ENCODE data around the gene SELENOO. TPM values are rescaled to one million over a fixed set of nuclear protein-coding genes. Genes with fewer than 3 reads are reported as not detected.

SELENOO gene
- total RNA-seq, 1 donor from 2014 or later = 25.0 TPM

GRCh38 chr22:50260801-50261614 is 60.2 kb downstream of the SELENOO start:
- H3K4me3 Mint-ChIP-seq (ENCODE audit: unreplicated experiment) = peak overlapping the region; percentile 65

DNA sequence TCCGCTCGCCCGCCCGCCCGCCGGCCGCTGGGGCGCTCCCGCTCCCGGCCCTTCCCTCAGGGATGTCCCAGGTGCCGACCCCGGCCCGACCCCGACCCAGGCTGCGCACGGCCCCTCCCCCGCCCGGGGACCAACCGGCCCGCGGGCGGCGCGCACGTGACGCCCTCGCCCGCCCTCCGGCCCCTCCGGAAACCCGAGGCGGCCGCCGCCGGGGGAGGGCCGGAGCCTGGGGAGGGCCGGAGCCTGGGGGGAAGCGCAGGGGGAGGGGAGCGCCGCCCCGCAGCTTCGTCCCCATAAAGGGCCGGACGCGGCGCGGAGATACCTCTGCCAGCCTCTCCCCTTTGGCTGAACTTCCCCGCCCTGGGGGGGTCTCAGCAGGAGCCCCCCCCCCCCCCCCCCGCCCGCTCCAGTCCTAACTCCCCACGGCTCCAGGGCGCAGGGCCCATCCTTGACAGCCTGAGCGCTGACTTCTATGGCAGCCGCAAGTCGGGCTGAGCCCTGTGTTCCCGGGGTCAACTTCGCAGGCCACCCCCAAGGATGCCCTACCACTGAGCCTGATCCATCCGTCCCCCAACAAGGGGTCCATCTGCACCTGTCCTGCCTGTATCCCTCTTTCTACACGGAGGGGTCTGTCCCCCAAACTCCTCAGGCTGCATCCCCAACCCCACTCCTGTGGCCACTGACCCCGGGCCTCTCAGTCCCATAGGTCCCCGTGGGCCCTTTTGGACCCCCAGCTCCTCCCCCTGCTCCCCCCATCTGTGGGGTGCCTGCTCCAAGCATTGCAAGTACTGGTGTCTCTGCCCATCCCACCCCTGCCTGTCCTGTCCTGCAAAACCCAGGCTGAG is 61.0 kb downstream of the SELENOO start, which contains the start of gene MAPK12:
MAPK12 (minus strand) TSS at position 69 of the 845 bp plus-strand sequence. CDS start 174 bp downstream, outside the sequence.
- H3K27me3 Mint-ChIP-seq (ENCODE audit: unreplicated experiment) = no peaks in the 10 kb centered on the region
- peak within 1 kb of the TSS; percentile 56 for H3K27ac Mint-ChIP-seq (ENCODE audit: unreplicated experiment)
- TF ChIP-seq, protein P1, sequence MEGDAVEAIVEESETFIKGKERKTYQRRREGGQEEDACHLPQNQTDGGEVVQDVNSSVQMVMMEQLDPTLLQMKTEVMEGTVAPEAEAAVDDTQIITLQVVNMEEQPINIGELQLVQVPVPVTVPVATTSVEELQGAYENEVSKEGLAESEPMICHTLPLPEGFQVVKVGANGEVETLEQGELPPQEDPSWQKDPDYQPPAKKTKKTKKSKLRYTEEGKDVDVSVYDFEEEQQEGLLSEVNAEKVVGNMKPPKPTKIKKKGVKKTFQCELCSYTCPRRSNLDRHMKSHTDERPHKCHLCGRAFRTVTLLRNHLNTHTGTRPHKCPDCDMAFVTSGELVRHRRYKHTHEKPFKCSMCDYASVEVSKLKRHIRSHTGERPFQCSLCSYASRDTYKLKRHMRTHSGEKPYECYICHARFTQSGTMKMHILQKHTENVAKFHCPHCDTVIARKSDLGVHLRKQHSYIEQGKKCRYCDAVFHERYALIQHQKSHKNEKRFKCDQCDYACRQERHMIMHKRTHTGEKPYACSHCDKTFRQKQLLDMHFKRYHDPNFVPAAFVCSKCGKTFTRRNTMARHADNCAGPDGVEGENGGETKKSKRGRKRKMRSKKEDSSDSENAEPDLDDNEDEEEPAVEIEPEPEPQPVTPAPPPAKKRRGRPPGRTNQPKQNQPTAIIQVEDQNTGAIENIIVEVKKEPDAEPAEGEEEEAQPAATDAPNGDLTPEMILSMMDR (IDR thresholded peaks at IDR 0.05) = no peak
- H3K4me1 Mint-ChIP-seq (ENCODE audit: unreplicated experiment) = peaks cover 19% of the 10 kb centered on the region
- H3K36me3 Mint-ChIP-seq (ENCODE audit: unreplicated experiment) = no peaks in the 10 kb centered on the region
- H3K4me3 Mint-ChIP-seq (ENCODE audit: unreplicated experiment) = peak within 1 kb of the TSS; percentile 65
- DNase-seq (ENCODE audit: extremely low spot score, unreplicated experiment) = no peak
- H3K9me3 Mint-ChIP-seq (ENCODE audit: unreplicated experiment) = no peaks in the 10 kb centered on the region

More at GRCh38 chr22:50260801-50261614, 60.2 kb downstream of the SELENOO start:
- Mint-ChIP-seq H3K4me1 (ENCODE audit: unreplicated experiment) (peaks cover 19% of the 10 kb centered on the region), H3K27ac (ENCODE audit: unreplicated experiment) (peak overlapping the region; percentile 56), H3K9me3 (ENCODE audit: unreplicated experiment) (no peaks in the 10 kb centered on the region), H3K27me3 (ENCODE audit: unreplicated experiment) (no peaks in the 10 kb centered on the region), H3K36me3 (ENCODE audit: unreplicated experiment) (no peaks in the 10 kb centered on the region)
- TF ChIP-seq, protein P1 (IDR thresholded peaks at IDR 0.05) = no peak
- no peak for DNase-seq (ENCODE audit: extremely low spot score, unreplicated experiment)

- no peak overlapping the region for H3K27ac Mint-ChIP-seq (ENCODE audit: unreplicated experiment)
- H3K4me1 Mint-ChIP-seq (ENCODE audit: unreplicated experiment) = peaks cover 19% of the 10 kb centered on the region
- TF ChIP-seq, protein P1 (IDR thresholded peaks at IDR 0.05) = no peak
- peak overlapping the region; percentile 65 for H3K4me3 Mint-ChIP-seq (ENCODE audit: unreplicated experiment)
- no peaks in the 10 kb centered on the region for H3K36me3 Mint-ChIP-seq (ENCODE audit: unreplicated experiment)
- DNase-seq (ENCODE audit: extremely low spot score, unreplicated experiment) = no peak
- no peaks in the 10 kb centered on the region for H3K9me3 Mint-ChIP-seq (ENCODE audit: unreplicated experiment)
- H3K27me3 Mint-ChIP-seq (ENCODE audit: unreplicated experiment) = no peaks in the 10 kb centered on the region
Observed at GRCh38 chr22:50262460-50262911, 61.7 kb downstream of the SELENOO start.

- no peaks in the 10 kb centered on the region for H3K27me3 Mint-ChIP-seq (ENCODE audit: unreplicated experiment)
- TF ChIP-seq, protein P1 (IDR thresholded peaks at IDR 0.05) = no peak
- DNase-seq (ENCODE audit: extremely low spot score, unreplicated experiment) = no peak
- no peaks in the 10 kb centered on the region for H3K9me3 Mint-ChIP-seq (ENCODE audit: unreplicated experiment)
- no peak overlapping the region for H3K27ac Mint-ChIP-seq (ENCODE audit: unreplicated experiment)
- peaks cover 20% of the 10 kb centered on the region for H3K4me1 Mint-ChIP-seq (ENCODE audit: unreplicated experiment)
- H3K4me3 Mint-ChIP-seq (ENCODE audit: unreplicated experiment) = no peak overlapping the region
- H3K36me3 Mint-ChIP-seq (ENCODE audit: unreplicated experiment) = no peaks in the 10 kb centered on the region
Observed at GRCh38 chr22:50262973-50263617, 62.3 kb downstream of the SELENOO start.
